ENCODE results near the gene GSTCD. TPM values are rescaled to one million over a fixed set of nuclear protein-coding genes. Genes with fewer than 3 reads are reported as not detected.
"Not testable (repeated sequence)": the region's sequence is repeated elsewhere in the genome, so short reads cannot be mapped to it uniquely, and the experiment has no call there.

The GSTCD gene
- total RNA-seq, 1 donor from 2014 or later = 12.3 TPM

DNA sequence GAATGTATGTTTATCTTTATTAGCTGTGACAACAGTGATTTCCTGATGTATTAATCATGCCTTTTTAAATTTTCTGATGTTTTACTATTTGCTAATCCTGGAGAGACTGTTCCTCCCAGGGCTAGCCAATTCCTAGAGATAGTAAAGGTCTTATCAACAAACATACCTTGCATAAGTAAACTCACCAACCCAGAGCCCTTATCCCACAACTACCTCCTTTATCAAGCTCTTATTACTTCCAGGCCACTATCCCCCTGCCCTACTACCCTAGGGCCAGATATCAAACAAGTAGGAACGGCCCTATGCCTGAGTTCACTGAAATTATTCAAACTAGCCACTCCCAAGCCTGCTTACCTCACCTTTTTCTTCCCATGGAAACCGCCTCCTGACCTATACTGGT lies 128.5 kb downstream of the GSTCD start:
- ChIA-PET CTCF (no interaction called here), POLR2A (no interaction called here)
- intact Hi-C loops (cut with micrococcal nuclease) = loop anchor here (10.0 kb wide), 1 partner anchor 902 kb away; no protein-coding TSS in a partner anchor
- Mint-ChIP-seq H3K4me3 (no peak overlapping the region), H3K27me3 (no peaks in the 10 kb centered on the region), H3K36me3 (ENCODE audit: low read depth) (peaks cover 35% of the 10 kb centered on the region), H3K9me3 (no peaks in the 10 kb centered on the region), H3K4me1 (no peaks in the 10 kb centered on the region), H3K27ac (no peak overlapping the region)
- no peak for DNase-seq
- ATAC-seq (ENCODE audit: low read depth) = no peak
- TF ChIP-seq, protein P1, sequence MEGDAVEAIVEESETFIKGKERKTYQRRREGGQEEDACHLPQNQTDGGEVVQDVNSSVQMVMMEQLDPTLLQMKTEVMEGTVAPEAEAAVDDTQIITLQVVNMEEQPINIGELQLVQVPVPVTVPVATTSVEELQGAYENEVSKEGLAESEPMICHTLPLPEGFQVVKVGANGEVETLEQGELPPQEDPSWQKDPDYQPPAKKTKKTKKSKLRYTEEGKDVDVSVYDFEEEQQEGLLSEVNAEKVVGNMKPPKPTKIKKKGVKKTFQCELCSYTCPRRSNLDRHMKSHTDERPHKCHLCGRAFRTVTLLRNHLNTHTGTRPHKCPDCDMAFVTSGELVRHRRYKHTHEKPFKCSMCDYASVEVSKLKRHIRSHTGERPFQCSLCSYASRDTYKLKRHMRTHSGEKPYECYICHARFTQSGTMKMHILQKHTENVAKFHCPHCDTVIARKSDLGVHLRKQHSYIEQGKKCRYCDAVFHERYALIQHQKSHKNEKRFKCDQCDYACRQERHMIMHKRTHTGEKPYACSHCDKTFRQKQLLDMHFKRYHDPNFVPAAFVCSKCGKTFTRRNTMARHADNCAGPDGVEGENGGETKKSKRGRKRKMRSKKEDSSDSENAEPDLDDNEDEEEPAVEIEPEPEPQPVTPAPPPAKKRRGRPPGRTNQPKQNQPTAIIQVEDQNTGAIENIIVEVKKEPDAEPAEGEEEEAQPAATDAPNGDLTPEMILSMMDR (IDR thresholded peaks at IDR 0.05) = no peak

- no peak overlapping the region for H3K4me3 Mint-ChIP-seq
- TF ChIP-seq, protein P1 (IDR thresholded peaks at IDR 0.05) = no peak
- H3K27me3 Mint-ChIP-seq = no peaks in the 10 kb centered on the region
- no peak for DNase-seq
- no peaks in the 10 kb centered on the region for H3K4me1 Mint-ChIP-seq
- ATAC-seq (ENCODE audit: low read depth) = no peak
- POLR2A ChIA-PET = no interaction called here
- H3K9me3 Mint-ChIP-seq = no peaks in the 10 kb centered on the region
- no peak overlapping the region for H3K27ac Mint-ChIP-seq
- CTCF ChIA-PET = no interaction called here
- H3K36me3 Mint-ChIP-seq (ENCODE audit: low read depth) = peaks cover 38% of the 10 kb centered on the region
- intact Hi-C loops (cut with micrococcal nuclease) = loop anchor here (10.0 kb wide), 1 partner anchor 903 kb away; no protein-coding TSS in a partner anchor
Measured at GRCh38 chr4:105838082-105838481, 129.5 kb downstream of the GSTCD start.

DNA sequence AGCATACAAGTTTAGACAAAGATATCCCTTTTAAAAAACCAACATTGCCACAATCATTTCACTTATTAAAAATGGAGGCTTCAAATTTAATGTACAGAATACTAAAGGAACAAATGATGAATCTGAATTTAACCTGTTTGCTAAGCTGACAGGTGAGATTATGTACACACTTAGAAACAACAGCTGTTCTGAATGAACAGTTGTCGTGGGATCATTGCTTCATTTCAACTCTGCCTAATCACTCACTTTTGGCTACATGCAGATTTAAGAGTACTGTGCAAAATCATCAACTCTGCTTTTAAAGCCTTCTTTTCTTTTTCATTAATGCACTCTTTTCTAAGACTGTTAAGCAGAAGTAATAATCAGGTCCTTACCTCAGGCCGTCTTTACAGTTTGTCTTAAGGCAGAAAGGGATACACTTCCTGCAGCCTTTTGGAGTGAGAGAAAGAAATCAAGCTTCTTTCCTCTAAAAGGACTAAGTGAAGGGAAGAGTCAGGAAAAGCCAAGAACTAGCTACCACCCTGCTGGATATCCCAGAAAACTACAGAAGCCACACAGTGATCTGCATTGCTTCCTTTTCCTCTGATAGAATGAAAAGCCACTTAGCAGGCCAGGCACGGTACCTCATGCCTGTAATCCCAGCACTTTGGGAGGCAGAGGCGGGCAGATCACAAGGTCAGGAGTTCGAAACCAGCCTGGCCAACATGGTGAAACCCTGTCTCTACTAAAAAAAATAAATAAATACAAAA lies 132.0 kb downstream of the GSTCD start:
- Mint-ChIP-seq H3K4me1 (no peaks in the 10 kb centered on the region), H3K27ac (no peak overlapping the region), H3K36me3 (ENCODE audit: low read depth) (peaks cover 43% of the 10 kb centered on the region), H3K27me3 (no peaks in the 10 kb centered on the region), H3K9me3 (no peaks in the 10 kb centered on the region), H3K4me3 (no peak overlapping the region)
- TF ChIP-seq, protein P1 (IDR thresholded peaks at IDR 0.05) = no peak
- POLR2A ChIA-PET = no interaction called here
- no peak for ATAC-seq (ENCODE audit: low read depth)
- CTCF ChIA-PET = no interaction called here
- intact Hi-C loops (cut with micrococcal nuclease) = no loop called here
- no peak for DNase-seq

DNA sequence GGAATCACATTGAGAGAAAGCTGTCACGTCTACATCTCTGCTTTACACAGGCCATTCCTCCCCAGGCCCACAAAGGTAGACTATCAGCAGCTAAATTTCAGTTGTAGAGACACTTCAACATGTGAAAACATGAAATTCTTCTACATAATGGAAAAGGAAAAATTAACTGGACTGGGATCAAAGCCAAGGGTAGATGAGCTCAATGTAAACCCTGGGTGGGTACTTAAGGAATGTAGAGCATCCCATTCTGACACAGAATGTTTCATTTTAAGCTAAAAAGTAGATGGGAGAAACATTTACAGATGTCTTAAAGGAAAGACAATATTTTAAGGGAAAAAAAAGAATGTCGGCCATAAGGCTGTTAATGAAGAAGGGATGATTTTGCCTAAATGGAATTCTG lies 135.4 kb downstream of the GSTCD start:
- ATAC-seq (ENCODE audit: low read depth) (no peak), DNase-seq (no peak)
- H3K27ac Mint-ChIP-seq = no peak overlapping the region
- peaks cover 25% of the 10 kb centered on the region for H3K36me3 Mint-ChIP-seq (ENCODE audit: low read depth)
- H3K9me3 Mint-ChIP-seq = no peaks in the 10 kb centered on the region
- ChIA-PET CTCF (no interaction called here), POLR2A (no interaction called here)
- TF ChIP-seq, protein P1 (IDR thresholded peaks at IDR 0.05) = no peak
- H3K27me3 Mint-ChIP-seq = no peaks in the 10 kb centered on the region
- H3K4me1 Mint-ChIP-seq = no peaks in the 10 kb centered on the region
- no peak overlapping the region for H3K4me3 Mint-ChIP-seq
- intact Hi-C loops (cut with micrococcal nuclease) = no loop called here

- ChIA-PET CTCF (no interaction called here), POLR2A (no interaction called here)
- DNase-seq (no peak), ATAC-seq (ENCODE audit: low read depth) (no peak)
- Mint-ChIP-seq H3K27me3 (no peaks in the 10 kb centered on the region), H3K4me1 (no peaks in the 10 kb centered on the region), H3K36me3 (ENCODE audit: low read depth) (peaks cover 16% of the 10 kb centered on the region), H3K9me3 (no peaks in the 10 kb centered on the region), H3K4me3 (no peak overlapping the region), H3K27ac (no peak overlapping the region)
- intact Hi-C loops (cut with micrococcal nuclease) = no loop called here
- TF ChIP-seq, protein P1 (IDR thresholded peaks at IDR 0.05) = no peak
Measured at GRCh38 chr4:105845559-105845958, 137.0 kb downstream of the GSTCD start.

DNA sequence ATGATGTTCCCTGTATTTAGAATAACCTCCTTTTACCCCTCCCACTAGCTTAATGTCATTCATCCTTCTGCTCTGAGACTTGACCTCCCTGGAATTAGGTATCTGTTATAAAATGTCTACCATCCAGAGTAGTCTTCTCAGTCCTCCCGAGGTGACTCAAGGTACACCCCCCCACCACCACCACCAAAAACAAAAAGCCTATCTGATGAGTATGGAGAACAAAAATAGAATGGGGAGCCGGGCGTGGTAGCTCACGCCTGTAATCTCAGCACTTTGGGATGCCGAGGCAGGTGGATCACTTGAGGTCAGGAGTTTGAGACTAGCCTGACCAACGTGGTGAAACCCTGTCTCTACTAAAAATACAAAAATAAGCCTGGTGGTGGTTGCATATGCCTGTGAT lies 139.8 kb downstream of the GSTCD start:
- intact Hi-C loops (cut with micrococcal nuclease); H3K4me1 Mint-ChIP-seq; H3K27ac Mint-ChIP-seq; CTCF ChIA-PET; H3K9me3 Mint-ChIP-seq; POLR2A ChIA-PET; H3K27me3 Mint-ChIP-seq; H3K36me3 Mint-ChIP-seq (ENCODE audit: low read depth); H3K4me3 Mint-ChIP-seq; ATAC-seq (ENCODE audit: low read depth); DNase-seq: not testable (repeated sequence)
